SHP77 treated with DMSO at 0.1 percent for 48 hours (cell line): ENCODE measurements around the gene PDGFC.

Experiments
- DNase-seq: peaks from one replicate; lab custom pipeline; 2025; lab: John Stamatoyannopoulos, UW

Gene PDGFC

GRCh38 chr4:156782491-156782890 is 189.1 kb downstream of the PDGFC start:
- no peak for DNase-seq

GRCh38 chr4:156781852-156782251 is 189.7 kb downstream of the PDGFC start:
- no peak for DNase-seq

DNA sequence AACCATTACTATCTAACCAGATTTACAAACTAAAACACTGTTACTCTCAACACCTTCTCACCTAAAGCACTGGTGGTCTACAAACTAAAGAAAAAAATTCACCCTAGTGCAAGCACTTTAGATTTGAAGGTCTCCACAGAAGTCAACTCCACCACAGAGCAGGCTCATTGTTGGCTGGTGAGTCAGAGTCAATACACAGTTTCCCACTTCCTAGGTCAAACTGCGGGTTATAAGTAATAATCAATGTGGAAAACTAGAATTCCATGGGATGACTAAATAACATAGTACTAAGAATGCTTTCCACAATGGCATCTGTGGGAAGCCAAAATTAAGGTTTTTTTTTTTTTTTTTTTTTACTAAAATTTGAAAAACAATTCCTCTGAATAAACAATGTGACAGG is 191.8 kb downstream of the PDGFC start:
- no peak for DNase-seq

- no peak for DNase-seq
These were observed 192.6 kb downstream of the PDGFC start for GRCh38 chr4:156779042-156779441.

- no peak for DNase-seq
These were observed 193.0 kb downstream of the PDGFC start for GRCh38 chr4:156778606-156779005.

GRCh38 chr4:156778093-156778492 is 193.5 kb downstream of the PDGFC start:
- no peak for DNase-seq

GRCh38 chr4:156775813-156776212 is 195.8 kb downstream of the PDGFC start:
- DNase-seq: no peak

DNA sequence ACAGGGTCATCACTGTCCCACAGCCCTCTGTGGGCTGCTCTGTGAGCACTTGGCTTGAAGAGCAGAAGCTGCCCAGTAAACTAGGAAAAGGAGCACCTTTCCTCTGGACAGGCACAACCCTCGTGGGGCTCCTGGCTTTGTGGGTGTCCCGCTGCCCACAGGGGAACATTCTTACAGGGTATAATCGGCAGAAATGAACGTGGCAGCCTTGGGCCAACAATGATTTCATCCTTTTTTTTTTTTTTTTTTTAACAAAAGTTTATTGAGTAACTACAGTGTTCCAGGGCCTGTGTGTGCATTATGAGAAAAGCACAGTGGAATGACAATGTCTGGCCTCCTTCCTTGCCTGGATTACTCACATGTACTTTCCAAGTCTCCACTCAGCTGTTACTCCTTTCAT is 197.2 kb downstream of the PDGFC start:
- no peak for DNase-seq

- no peak for DNase-seq
These were observed 197.8 kb downstream of the PDGFC start for GRCh38 chr4:156773648-156774357.

DNA sequence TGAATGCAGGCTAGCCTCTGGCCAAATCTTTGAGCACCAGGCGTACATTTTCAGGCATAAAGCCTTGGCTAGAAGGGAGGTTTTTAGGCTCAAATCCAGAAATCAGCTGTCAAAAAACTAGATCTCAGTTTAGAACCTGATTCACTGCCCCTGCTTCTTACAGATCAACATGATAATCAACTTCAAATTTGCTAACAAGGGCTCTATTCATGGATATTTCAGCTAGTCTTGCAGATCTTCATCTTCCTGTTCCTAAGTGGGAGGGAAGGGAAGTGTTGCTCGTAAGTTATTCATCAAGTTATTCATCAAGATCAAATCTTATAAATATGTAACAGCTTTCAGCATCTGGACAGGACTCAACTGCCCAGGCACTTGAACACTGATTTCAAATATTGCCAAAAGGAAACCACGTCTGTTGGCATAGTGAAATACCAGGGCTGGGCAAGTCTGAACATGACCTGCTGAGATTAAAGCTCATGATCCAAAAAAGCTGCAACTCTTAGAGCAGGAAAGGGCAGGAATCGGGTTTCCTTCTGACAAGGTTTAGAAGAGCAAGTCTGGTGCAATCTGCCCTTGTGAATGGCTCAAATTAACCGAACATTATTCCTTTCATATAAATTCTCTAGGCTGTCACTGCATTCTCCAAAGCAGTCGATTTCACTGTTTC is 200.3 kb downstream of the PDGFC start:
- DNase-seq: peak; percentile 87

GRCh38 chr4:156770140-156770539 is 201.5 kb downstream of the PDGFC start:
- DNase-seq: no peak

DNA sequence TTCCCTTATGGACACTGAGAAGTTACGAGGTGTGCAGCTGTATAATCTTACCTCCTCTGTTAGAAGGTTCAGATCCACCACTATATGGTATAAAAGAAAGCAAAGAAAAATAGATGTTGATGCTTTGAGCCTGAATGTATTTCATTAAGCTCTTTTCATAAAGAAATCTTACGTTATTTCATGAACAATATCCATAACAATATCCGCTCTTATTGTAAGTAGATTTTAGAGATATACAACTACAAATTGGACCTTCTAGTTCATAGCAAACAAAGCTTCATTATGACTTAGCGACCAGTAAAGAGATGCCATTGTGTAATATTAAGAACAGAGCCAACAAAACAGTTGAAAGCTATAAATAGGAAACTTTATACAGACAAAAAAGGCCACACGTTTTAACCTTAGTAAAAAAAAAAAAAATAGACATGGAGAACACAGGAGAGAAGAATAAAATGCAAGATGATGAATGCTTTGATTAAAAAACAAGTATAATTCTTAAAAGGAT is 203.6 kb downstream of the PDGFC start:
- DNase-seq: no peak

DNA sequence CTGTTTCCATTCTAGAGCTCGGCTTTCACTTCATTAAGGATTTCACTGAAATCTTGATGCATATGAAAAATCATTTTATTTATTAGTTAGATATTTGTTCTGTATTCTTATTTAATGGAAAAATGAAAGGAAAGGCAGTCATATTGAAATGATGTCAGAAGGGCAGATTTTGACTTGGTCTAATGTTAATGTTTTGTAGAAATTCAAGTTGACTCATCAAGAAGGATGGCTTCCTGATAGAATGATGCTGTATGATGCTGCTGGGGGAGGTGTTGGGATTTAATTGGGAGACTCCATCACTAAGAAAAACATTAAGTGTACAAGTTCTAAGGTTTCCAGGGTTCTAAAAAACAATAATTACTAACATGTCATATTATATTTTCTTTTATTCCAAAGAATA is 204.8 kb downstream of the PDGFC start:
- DNase-seq: no peak

DNA sequence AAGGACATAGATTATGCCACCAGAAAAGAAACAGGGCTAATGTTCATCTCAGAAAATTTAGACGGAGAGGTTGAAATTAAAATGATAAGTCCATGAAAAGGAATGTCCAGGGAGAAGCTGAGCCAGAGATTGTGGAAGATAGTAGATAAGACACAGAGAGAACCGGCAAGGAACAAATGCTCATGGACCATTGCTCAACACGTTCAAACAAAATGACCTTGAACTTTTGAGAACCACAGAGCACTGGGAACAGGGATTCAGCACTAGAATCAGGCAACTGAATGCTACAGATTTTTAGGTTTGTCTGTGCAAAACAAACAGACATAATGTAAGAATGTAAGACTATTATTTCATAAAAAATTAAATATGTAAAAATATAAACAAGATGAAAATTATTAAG is 206.3 kb downstream of the PDGFC start:
- DNase-seq: no peak

DNA sequence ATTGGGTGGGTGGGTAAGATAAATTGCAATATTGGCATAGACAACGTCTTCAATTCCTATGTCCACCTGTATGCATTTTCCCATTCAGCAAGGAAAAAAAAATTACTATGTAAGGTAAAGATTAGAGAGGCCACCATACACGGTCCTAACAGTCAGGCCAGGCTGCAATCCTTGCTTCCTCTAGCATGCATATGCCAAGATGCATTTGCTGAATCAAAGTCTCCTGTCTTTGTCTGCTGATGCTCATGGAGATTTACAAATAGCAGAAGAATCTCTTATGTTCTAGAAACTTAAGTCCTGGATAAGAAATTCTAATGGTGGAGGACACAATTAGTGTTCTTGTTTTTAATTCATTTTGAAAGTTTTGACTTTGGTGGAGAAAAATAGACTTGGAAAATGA is 206.8 kb downstream of the PDGFC start:
- no peak for DNase-seq

DNA sequence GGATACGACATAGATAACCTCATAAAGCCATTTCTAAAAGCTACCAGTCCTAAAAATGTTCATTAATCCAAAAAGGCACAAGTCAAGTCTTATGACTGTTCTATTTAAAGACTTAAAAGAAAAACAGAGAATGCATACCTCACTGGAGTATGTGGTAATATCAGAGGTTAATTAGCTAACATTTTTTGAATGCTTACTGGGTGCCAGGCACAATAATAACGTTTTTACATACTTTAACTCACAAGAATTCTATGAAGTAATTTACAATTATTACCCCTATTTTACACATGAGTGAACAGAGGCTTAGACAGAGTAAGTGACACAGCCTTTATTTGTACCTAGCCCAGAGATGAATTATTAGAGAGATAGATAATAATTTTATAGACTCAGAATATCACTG is 207.5 kb downstream of the PDGFC start:
- DNase-seq: no peak

DNA sequence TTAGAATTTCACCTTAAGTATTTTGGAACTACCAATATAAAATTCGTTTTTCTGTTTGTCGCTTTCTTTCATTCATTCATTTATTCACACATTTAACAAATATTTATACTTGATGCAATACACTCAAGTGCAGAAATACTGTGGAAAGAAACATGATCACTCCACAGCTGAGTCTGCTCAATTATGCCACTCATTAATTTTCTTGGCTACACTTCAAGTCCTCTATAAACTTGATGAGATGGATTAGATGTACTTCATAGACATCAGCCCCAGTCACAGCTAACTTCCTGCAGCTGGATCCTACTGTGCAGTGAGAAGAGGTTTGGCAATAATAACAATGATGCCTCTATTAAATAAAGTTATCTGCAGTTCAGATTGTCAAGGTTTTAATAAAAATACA is 208.1 kb downstream of the PDGFC start:
- DNase-seq: no peak

DNA sequence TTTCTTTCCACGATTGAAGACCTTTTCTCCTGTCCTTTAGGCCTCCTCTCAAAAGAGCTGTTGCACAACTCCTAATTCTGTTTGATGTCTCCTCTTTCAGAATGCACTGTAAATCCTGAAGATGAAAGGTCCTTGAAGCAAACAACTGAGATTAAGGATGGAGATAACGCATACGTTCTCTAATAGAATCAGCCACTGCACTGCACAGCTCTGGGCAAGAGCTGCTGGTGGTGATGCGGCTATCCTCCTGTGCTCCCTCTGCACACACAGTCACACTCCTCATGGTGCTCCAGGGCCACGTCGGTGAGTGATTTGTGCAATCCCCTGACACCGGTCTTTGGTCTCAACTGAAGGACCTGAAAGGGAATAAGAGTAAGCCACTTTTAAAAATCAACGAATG is 208.7 kb downstream of the PDGFC start:
- DNase-seq: no peak

DNA sequence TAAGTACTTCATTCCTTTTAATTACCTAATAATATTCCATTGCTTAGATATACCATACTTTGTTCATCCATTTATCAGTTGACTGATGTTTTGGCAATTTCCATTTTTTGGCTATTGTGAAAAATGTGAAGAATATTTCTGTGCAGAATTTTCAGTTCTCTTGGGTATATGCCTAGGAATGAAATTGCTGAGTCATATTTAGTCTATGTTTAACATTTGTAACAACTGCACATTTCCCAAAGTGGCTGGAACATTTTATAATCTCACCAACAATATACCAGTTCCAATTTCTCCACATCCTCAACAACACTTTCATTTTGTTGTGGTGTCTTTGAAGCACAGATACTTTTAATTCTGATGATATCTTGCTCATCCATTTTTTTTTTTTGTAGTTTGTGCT is 215.5 kb downstream of the PDGFC start:
- no peak for DNase-seq

GRCh38 chr4:156754832-156755570 is 216.6 kb downstream of the PDGFC start:
- no peak for DNase-seq

DNA sequence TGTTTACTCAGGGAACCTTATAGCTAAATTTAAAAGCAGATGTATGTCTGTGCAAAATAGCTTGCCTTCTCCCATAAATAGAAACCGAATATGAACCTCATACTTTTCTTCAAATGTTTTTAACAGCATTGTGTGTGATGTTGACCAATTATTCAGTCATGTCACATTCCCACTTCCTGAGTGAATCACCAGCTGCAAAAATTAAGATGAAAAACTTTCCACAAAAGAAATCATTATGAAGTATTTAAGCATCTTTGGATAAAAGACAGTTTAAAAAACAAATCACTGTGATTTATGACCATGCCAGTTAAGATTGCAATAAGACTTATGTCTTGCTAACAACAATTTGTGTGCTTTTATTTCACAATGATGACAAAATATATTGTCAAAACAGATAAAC is 220.1 kb downstream of the PDGFC start:
- DNase-seq: no peak

- DNase-seq: no peak
These were observed 221.9 kb downstream of the PDGFC start for GRCh38 chr4:156749426-156750403.
